ENCODE data around the gene GSTT2B. TPM values are rescaled to one million over a fixed set of nuclear protein-coding genes. Genes with fewer than 3 reads are reported as not detected.
A peak's percentile ranks its signal among the peaks of the same experiment; 100 is the strongest.
"Not testable (repeated sequence)": the region's sequence is repeated elsewhere in the genome, so short reads cannot be mapped to it uniquely, and the experiment has no call there.

GSTT2B gene
- total and polyA plus RNA-seq, 11 donors = 0.81 to 19.9 (median 6.6) TPM

DNA sequence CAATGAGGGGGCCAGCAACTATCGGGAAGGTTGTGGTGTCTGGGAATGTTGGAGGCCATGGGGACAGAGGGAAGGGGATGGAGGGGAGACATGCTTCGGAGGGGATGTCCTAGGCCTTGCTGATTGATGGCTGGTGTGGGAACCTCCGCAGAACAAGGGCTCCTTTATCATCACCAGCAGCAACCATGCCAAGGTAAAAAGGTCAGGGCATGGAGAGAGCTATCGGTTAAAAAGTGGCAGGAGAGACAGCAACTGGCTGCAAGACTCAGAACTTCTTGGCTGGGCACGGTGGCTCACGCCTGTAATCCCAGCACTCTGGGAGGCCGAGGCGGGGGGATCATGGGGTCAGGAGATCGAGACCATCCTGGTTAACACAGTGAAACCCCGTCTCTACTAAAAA, 41.3 kb upstream of the GSTT2B start:
- Histone ChIP-seq H3K9me3 (no peaks in the 10 kb centered on the region), H3K4me3 (no peak overlapping the region), H3K36me3 (no peaks in the 10 kb centered on the region), H3K27me3 (no peaks in the 10 kb centered on the region), H3K4me1 (peaks cover 0 to 17% (median 7%) of the 10 kb centered on the region in 12 donors), H3K27ac (no peak overlapping the region)
- DNase-seq (peak in 1 of 5 donors; percentile 43), ATAC-seq (peak in 2 of 4 donors; percentile 14 to 25)
- intact Hi-C loops (cut with DNase I) = loop anchor here in 8 of 10 donors (5.0 to 10.0 kb wide), 6 partner anchors 57 to 175 kb away; no protein-coding TSS in a partner anchor
- no peak for TF ChIP-seq POLR2A (IDR thresholded peaks at IDR 0.05)
- TF ChIP-seq, protein P1, sequence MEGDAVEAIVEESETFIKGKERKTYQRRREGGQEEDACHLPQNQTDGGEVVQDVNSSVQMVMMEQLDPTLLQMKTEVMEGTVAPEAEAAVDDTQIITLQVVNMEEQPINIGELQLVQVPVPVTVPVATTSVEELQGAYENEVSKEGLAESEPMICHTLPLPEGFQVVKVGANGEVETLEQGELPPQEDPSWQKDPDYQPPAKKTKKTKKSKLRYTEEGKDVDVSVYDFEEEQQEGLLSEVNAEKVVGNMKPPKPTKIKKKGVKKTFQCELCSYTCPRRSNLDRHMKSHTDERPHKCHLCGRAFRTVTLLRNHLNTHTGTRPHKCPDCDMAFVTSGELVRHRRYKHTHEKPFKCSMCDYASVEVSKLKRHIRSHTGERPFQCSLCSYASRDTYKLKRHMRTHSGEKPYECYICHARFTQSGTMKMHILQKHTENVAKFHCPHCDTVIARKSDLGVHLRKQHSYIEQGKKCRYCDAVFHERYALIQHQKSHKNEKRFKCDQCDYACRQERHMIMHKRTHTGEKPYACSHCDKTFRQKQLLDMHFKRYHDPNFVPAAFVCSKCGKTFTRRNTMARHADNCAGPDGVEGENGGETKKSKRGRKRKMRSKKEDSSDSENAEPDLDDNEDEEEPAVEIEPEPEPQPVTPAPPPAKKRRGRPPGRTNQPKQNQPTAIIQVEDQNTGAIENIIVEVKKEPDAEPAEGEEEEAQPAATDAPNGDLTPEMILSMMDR (IDR thresholded peaks at IDR 0.05) = no peak
- WGBS, 4 donors = 65 to 76% (median 68%) methylated on average over 10 of the region's 10 CpGs

- no peak for DNase-seq
- Histone ChIP-seq H3K4me3 (no peak overlapping the region), H3K27me3 (no peaks in the 10 kb centered on the region), H3K36me3 (no peaks in the 10 kb centered on the region), H3K27ac (no peak overlapping the region), H3K4me1 (peaks cover 0 to 17% (median 7%) of the 10 kb centered on the region in 12 donors), H3K9me3 (no peaks in the 10 kb centered on the region)
- no peak for ATAC-seq
- 83 to 90% (median 88%) methylated on average over 9 of the region's 9 CpGs for WGBS, 4 donors
- intact Hi-C loops (cut with DNase I) = loop anchor here in 8 of 10 donors (5.0 to 10.0 kb wide), 6 partner anchors 57 to 176 kb away; no protein-coding TSS in a partner anchor
- TF ChIP-seq POLR2A (IDR thresholded peaks at IDR 0.05) = no peak
- TF ChIP-seq, protein P1 (IDR thresholded peaks at IDR 0.05) = no peak
Observed at GRCh38 chr22:24001314-24001713, 40.3 kb upstream of the GSTT2B start.

DNA sequence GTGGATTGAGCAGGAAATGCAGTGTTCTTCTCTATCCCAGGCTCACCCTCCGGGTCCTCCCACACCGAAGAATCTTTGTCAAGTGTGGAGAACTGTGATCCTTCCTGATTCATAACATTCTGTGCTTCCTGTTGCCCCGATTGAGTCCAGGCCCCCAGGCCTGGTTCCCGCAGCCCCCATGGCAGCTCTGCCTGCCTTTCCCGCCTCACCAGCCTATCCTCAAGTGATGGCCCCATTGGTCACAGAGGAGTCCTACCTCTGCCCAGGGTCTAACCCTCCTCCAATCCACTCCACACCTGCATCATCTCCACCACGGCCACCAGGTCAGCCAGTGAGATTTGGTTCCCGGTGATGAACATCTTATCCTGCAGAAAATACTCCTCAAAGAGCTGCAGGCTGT, 38.8 kb upstream of the GSTT2B start:
- DNase-seq, H3K4me3 ChIP-seq, ATAC-seq, H3K36me3 ChIP-seq, H3K4me1 ChIP-seq, H3K9me3 ChIP-seq, H3K27me3 ChIP-seq, H3K27ac ChIP-seq: not testable (repeated sequence)
- WGBS, 4 donors = 74 to 82% (median 80%) methylated on average over 7 of the region's 7 CpGs
- intact Hi-C loops (cut with DNase I) = loop anchor here in 8 of 10 donors (5.0 to 10.0 kb wide), 6 partner anchors 55 to 178 kb away; no protein-coding TSS in a partner anchor

DNA sequence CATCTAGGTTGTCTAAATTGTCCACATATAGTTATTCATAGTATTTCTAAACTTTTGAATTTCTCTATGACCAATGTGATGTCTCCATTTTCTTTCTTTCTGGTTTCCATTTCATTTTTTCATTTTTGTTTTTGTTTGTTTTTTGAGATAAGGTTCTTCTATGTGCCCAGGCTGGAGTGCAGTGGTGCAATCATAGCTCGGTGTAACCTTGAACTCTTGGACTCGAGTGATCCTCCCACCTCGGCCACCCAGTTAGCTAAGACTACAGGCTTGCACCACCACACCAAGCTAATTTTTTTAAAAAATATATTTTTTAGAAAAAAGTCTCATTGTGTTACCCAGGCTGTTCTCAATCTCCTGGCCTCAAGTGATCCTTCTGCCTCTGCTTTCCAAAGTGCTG, 36.1 kb upstream of the GSTT2B start:
- DNase-seq = no peak
- WGBS, 4 donors = 89 to 94% (median 93%) methylated on average over 3 of the region's 3 CpGs
- Histone ChIP-seq H3K4me3 (no peak overlapping the region), H3K9me3 (no peaks in the 10 kb centered on the region), H3K4me1 (no peaks in the 10 kb centered on the region), H3K27me3 (no peaks in the 10 kb centered on the region), H3K36me3 (no peaks in the 10 kb centered on the region), H3K27ac (no peak overlapping the region)
- no peak for TF ChIP-seq POLR2A (IDR thresholded peaks at IDR 0.05)
- TF ChIP-seq, protein P1 (IDR thresholded peaks at IDR 0.05) = no peak
- ATAC-seq = no peak
- intact Hi-C loops (cut with DNase I) = no loop called here

DNA sequence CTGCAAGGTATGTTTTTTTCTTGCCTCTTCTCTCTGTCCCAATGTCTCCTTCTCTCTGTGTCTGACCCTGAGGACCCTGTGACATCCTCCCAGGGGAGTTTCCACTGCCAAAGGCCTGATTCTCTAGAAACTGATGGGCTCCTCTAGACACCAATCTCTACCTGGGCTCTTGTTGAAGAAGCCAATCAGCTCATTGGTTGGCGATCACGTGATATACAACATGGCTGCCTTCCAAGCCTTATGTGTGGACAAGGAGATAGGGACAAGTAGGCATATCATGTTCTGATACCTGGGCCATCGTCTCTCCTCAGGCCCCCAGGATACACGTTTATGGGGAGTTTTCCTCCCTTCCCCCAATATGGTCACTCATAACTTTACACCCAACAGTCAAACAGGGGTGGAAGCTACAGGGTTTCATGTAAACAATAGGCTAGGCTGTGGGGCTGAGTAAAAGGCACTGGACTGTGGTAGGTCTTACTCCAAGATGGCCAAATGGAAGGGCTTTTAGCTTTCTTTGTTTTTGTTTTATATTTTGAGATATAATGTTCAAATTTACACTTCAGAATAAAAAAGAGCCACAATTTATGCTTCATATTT, 32.7 kb upstream of the GSTT2B start:
- H3K9me3 ChIP-seq; ATAC-seq; H3K36me3 ChIP-seq; intact Hi-C loops (cut with DNase I); H3K27ac ChIP-seq; H3K27me3 ChIP-seq; H3K4me3 ChIP-seq; H3K4me1 ChIP-seq; DNase-seq: not testable (repeated sequence)
- 41 to 59% (median 50%) methylated on average over 4 of the region's 4 CpGs for WGBS, 4 donors

GRCh38 chr22:23993080-23993479, 32.1 kb upstream of the GSTT2B start:
- intact Hi-C loops (cut with DNase I); H3K36me3 ChIP-seq; DNase-seq; H3K27me3 ChIP-seq; H3K27ac ChIP-seq; ATAC-seq; H3K9me3 ChIP-seq; H3K4me3 ChIP-seq; H3K4me1 ChIP-seq: not testable (repeated sequence)
- 59 to 82% (median 73%) methylated on average over 2 of the region's 2 CpGs for WGBS, 4 donors

DNA sequence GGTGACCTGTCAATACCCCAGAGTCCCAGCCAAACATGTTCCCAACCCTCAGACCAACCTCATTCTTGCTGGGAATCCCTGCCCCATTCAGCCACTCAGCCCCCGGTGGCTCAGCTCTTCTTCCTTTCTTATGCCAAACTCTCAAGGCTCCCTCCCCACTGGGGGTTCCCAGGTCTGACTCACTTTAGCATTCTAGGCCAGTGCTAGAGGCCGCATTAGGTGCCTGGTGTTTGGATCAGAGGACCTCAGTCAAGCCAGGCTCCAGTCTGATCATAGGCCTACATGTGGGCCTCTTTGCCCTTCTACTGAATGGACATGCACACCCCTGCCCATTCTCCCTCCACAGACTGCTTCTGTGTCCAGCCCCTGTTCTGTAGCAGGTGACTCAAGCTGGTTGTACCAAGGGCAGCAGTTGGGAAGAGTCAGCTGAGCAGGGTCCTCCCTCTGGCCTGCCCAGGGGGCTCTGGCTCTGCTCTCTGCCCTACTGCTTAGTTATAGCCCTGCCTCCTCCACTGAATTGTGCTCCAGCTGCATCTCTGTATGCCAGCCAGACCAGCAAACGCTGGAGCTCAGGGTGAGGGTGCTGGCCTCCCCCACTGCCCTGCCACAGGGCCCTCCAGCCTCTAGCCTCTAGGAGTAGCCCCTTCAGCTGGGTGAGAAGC, 28.7 kb upstream of the GSTT2B start:
- not testable (repeated sequence) for DNase-seq, H3K4me3 ChIP-seq, H3K4me1 ChIP-seq, ATAC-seq, H3K36me3 ChIP-seq, H3K27me3 ChIP-seq, H3K9me3 ChIP-seq, H3K27ac ChIP-seq
- intact Hi-C loops (cut with DNase I) = loop anchor here in 2 of 10 donors (5.0 kb wide), 1 partner anchor 258 kb away; the partner anchor contains the start of gene GGT5 (in 2 of the 2)
- 94 to 100% (median 94%) methylated on average over 1 to 2 of the region's 3 CpGs for WGBS, 4 donors

Data from heart left ventricle (tissue), 16 donors.